WI38 (cell line): Measurements from ENCODE around the gene COL4A6.
A peak's percentile ranks its signal among the peaks of the same experiment; 100 is the strongest.

ENCODE experiments used
- H3K4me3 ChIP-seq: 2 replicates; pipeline ENCODE4 v1.5.1; 2011; ENCODE audit warnings: low read depth, mild to moderate bottlenecking, control low read depth, low read length
- CTCF ChIP-seq: IDR thresholded peaks from 2 replicates; pipeline ENCODE4 v1.5.1; 2012; ENCODE audit warnings: low read depth, mild to moderate bottlenecking, control low read depth, low read length

Gene COL4A6

DNA sequence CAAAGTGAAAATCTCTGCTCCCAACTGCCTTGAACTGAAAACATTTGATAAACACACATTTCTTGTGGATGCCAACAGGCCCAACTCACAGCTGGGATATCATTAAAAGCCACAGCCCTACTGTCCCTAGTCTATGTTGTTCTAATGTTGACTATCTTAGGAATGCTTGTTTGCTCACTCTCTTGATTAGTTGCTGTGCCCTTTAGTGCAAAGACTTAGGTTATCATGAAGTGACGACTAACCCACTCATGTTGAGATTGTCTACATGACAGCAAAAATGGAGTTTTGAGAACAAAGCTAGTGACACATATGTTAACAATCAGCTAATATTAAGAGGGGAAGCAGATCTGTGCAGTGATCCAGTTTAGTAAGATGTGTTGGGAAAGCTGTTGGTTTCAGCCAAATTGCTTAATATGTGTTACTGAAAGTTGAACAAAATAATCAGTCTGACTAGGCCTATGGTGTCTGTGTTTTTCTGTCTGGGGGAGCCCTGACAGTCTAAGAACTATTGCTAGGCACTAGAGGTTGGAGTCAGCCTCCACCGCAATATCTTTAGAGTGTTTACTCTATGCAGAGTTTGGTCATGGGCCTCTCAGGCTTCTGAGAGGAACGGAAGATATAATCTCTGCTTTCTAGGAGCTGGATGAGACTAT, 221.2 kb downstream of the COL4A6 start:
- no peak for TF ChIP-seq CTCF

GRCh38 chrX:108216405-108216804, 221.8 kb downstream of the COL4A6 start:
- H3K4me3 ChIP-seq: no peak overlapping the region
- no peak for TF ChIP-seq CTCF

More for the DNA sequence above, 221.2 kb downstream of the COL4A6 start:
- no peak overlapping the region for H3K4me3 ChIP-seq

GRCh38 chrX:108211301-108211700, 226.9 kb downstream of the COL4A6 start:
- H3K4me3 ChIP-seq: no peak overlapping the region
- TF ChIP-seq CTCF: no peak

DNA sequence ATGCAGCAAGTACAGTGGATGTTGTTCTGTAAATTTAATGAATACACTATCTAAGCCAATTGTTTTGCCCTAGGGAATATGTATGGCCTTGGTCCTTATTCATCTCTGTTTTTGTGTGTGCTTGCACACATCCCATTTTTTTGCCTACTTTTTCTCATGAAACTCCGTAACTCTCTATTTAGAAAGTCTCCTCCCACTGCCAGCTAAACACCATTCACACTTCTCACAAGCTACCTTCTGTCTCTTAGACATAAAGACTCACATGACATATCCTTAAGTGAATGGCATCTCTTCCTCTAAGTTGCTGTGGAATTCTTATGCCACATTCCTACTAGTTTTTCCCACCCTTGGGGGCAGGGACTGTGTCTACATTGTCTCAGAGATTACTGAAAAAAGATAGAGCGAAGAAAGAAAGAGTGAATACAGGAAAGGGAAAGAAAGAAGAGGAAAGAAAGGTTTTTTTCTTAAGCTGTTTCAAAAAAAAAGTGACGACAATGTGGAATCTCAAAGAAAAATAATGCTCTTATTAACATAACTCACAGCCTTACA, 229.1 kb downstream of the COL4A6 start:
- H3K4me3 ChIP-seq: no peak overlapping the region
- TF ChIP-seq CTCF: no peak

DNA sequence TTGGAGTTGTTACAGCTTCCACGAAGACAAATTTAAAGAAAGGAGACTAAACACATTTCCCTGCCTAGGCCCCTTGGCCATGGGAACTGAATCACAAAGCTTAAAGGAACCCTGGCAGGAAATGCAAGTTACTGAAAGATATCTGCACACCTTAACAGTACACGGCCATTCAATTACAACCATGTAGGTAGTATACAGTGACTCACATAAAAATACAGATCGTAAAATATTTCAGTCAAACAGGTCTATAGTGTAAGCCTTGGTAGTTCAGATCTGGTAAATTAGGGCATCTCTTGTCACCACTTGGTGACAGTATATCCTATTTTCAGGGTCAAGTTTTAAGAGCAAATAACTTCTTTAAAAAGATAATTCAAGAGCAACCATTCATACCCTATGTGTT, 234.7 kb downstream of the COL4A6 start:
- no peak overlapping the region for H3K4me3 ChIP-seq
- TF ChIP-seq CTCF: no peak

DNA sequence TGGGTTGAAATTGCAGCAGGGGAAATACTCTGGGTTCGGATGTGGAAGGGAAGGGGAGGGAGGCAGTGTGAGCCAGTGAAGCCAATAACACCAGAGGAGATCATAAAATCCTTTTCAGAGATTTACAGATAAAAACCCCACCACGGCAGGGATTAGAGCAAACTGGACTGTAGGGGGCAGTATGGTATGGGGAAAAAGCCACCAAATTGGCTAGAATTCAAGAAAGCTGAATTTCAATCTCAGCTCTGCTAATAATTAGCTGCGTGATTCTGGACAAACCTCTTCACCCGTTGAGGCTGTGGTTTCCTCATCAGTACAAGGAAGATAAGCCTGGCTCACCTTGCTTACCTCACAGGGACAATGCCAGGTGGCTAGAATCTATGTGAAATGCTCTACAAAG, 238.5 kb downstream of the COL4A6 start:
- TF ChIP-seq CTCF: peak; percentile 51
- H3K4me3 ChIP-seq: no peak overlapping the region

GRCh38 chrX:108199041-108199440, 239.2 kb downstream of the COL4A6 start:
- TF ChIP-seq CTCF: no peak

More at GRCh38 chrX:108199041-108199440, 239.2 kb downstream of the COL4A6 start:
- no peak overlapping the region for H3K4me3 ChIP-seq
